ENCODE results near the gene AHRR. TPM values are rescaled to one million over a fixed set of nuclear protein-coding genes. Genes with fewer than 3 reads are reported as not detected.

Gene AHRR
- total and polyA plus RNA-seq, 9 of the 15 experiments (the other 6 are each of a cell fraction or from before 2014, with no cell fraction given): 0.06 to 1.6 (median 0.75) TPM; not detected in 1

DNA sequence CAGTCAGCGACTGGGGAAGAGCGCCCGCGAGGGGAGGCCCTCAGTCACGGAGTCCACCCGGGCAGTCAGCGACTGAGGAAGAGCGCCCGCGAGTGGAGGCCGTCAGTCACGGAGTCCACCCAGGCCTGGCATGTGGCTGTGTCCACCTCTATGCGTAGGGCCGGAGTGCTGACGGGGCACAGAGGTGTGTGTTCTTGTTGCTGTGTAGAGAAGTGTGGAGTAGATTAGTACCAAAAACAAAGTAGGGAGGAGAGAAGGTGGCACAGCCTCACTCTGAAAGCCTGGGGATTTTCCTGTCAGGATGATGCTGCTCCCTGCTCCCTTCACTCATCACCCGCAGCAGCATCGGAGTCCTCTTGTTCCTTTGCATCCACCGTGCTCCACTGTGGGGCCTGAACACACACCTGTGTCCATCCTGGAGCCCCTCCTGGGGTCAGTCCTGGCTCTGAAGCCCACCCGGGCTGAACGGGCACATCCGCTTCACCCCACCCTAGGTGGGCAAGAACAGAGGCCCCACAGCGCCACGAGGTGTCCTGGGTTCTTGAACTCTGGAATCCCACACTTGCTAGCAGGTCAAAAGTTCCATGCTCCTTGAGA, 37.9 kb downstream of the AHRR start:
- no peaks in the 10 kb centered on the region for H3K79me2 ChIP-seq (ENCODE audit: control insufficient read depth, insufficient read depth, low read length)
- H3K9me3 ChIP-seq (replicated peaks; ENCODE audit: control insufficient read depth, insufficient read depth, low read depth, low read length): no peaks in the 10 kb centered on the region
- POLR2A ChIA-PET: no interaction called here
- in situ Hi-C loops (cut with MboI): no loop called here
- DNase-seq (ENCODE audit: extremely low read depth in 1 of 4, low spot score in 3 of 4): peak in 2 of 4 experiments; percentile 7 to 8
- no peaks in the 10 kb centered on the region for H3K36me3 ChIP-seq (ENCODE audit: control insufficient read depth, insufficient read depth, low read length)
- peaks cover 4 to 20% of the 10 kb centered on the region in 2 experiments; a peak in 3 of 5 replicates for H3K27me3 ChIP-seq (ENCODE audit: control insufficient read depth in 2 of 2, insufficient read depth in 2 of 2, low read length in 2 of 2)
- H4K20me1 ChIP-seq (replicated peaks; ENCODE audit: control insufficient read depth, insufficient read depth, low read length): no peaks in the 10 kb centered on the region
- H3K27ac ChIP-seq (ENCODE audit: extremely low read depth, low read depth, low read length): no peak overlapping the region
- H3K9me1 ChIP-seq (ENCODE audit: control insufficient read depth, insufficient read depth, low read length): no peaks in the 10 kb centered on the region
- BruUV-seq (replicated peaks): no TSS peak
- no peak overlapping the region for H3K9ac ChIP-seq (ENCODE audit: insufficient read depth in 1 of 2, low read depth in 2 of 2, low read length in 2 of 2)
- peaks cover 0 to under 1% of the 10 kb centered on the region in 2 experiments; a peak in 1 of 5 replicates for H3K4me1 ChIP-seq (replicated peaks in 1 of 2; ENCODE audit: control insufficient read depth in 2 of 2, insufficient read depth in 2 of 2, low read length in 2 of 2)
- WGBS (ENCODE audit: insufficient coverage, low coverage, missing lambda C conversion rate): 28% methylated on average over 12 of the region's 23 CpGs
- no peak overlapping the region for H3K4me2 ChIP-seq (ENCODE audit: insufficient read depth, low read length)
- H2AFZ ChIP-seq (ENCODE audit: low read depth, low read length): no peak overlapping the region
- H3K4me3 ChIP-seq: no peak overlapping the region
- TF ChIP-seq BCOR (IDR thresholded peaks at IDR 0.05) (no peak), ZNF274 (IDR thresholded peaks at IDR 0.05; ENCODE audit: borderline replicate concordance, low read depth, low read length) (no peak), ZFPM2 (CRISPR knock-in tag; IDR thresholded peaks at IDR 0.05) (no peak), YBX1 (IDR thresholded peaks at IDR 0.05) (no peak)
- CTCF ChIA-PET (ENCODE audit: low intra/inter-chr PET ratio): no interaction called here
- ATAC-seq: no peak
- no peak for FAIRE-seq
- intact Hi-C loops (cut with micrococcal nuclease): no loop called here

GRCh38 chr5:360257-361027, 38.9 kb downstream of the AHRR start:
- Histone ChIP-seq H3K36me3 (ENCODE audit: control insufficient read depth, insufficient read depth, low read length) (no peaks in the 10 kb centered on the region), H3K4me1 (replicated peaks in 1 of 2; ENCODE audit: control insufficient read depth in 2 of 2, insufficient read depth in 2 of 2, low read length in 2 of 2) (no peaks in the 10 kb centered on the region), H3K4me3 (no peak overlapping the region), H4K20me1 (replicated peaks; ENCODE audit: control insufficient read depth, insufficient read depth, low read length) (no peaks in the 10 kb centered on the region), H3K9me1 (ENCODE audit: control insufficient read depth, insufficient read depth, low read length) (no peaks in the 10 kb centered on the region), H3K9ac (ENCODE audit: insufficient read depth in 1 of 2, low read depth in 2 of 2, low read length in 2 of 2) (no peak overlapping the region; a peak in 1 of 4 replicates), H2AFZ (ENCODE audit: low read depth, low read length) (no peak overlapping the region), H3K9me3 (replicated peaks; ENCODE audit: control insufficient read depth, insufficient read depth, low read depth, low read length) (no peaks in the 10 kb centered on the region), H3K79me2 (ENCODE audit: control insufficient read depth, insufficient read depth, low read length) (no peaks in the 10 kb centered on the region), H3K4me2 (ENCODE audit: insufficient read depth, low read length) (no peak overlapping the region), H3K27ac (ENCODE audit: extremely low read depth, low read depth, low read length) (no peak overlapping the region), H3K27me3 (ENCODE audit: control insufficient read depth in 2 of 2, insufficient read depth in 2 of 2, low read length in 2 of 2) (peaks cover 4 to 9% of the 10 kb centered on the region in 2 experiments; a peak in 3 of 5 replicates)
- no TSS peak for BruUV-seq (replicated peaks)
- no peak for FAIRE-seq
- in situ Hi-C loops (cut with MboI): no loop called here
- ATAC-seq: no peak
- CTCF ChIA-PET (ENCODE audit: low intra/inter-chr PET ratio): no interaction called here
- POLR2A ChIA-PET: interaction anchor here (0.6 kb wide), 1 partner anchor 45 kb away, joined by 3 read pairs; no protein-coding TSS in a partner anchor
- 3% methylated on average over 14 of the region's 14 CpGs for WGBS (ENCODE audit: insufficient coverage, low coverage, missing lambda C conversion rate)
- intact Hi-C loops (cut with micrococcal nuclease): no loop called here
- peak in 2 of 4 experiments; percentile 6 to 7 for DNase-seq (ENCODE audit: extremely low read depth in 1 of 4, low spot score in 3 of 4)
- no peak for TF ChIP-seq TRIM25 (IDR thresholded peaks at IDR 0.05; ENCODE audit: borderline replicate concordance)
- TF ChIP-seq, protein P1, sequence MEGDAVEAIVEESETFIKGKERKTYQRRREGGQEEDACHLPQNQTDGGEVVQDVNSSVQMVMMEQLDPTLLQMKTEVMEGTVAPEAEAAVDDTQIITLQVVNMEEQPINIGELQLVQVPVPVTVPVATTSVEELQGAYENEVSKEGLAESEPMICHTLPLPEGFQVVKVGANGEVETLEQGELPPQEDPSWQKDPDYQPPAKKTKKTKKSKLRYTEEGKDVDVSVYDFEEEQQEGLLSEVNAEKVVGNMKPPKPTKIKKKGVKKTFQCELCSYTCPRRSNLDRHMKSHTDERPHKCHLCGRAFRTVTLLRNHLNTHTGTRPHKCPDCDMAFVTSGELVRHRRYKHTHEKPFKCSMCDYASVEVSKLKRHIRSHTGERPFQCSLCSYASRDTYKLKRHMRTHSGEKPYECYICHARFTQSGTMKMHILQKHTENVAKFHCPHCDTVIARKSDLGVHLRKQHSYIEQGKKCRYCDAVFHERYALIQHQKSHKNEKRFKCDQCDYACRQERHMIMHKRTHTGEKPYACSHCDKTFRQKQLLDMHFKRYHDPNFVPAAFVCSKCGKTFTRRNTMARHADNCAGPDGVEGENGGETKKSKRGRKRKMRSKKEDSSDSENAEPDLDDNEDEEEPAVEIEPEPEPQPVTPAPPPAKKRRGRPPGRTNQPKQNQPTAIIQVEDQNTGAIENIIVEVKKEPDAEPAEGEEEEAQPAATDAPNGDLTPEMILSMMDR (IDR thresholded peaks at IDR 0.05 in 2 of 3, conservative IDR thresholded peaks at IDR 0.05 in 1 of 3; ENCODE audit: insufficient read depth in 2 of 3, low read depth in 1 of 3, low read length in 3 of 3): no peak
- TF ChIP-seq HNRNPH1 (optimal IDR thresholded peaks at IDR 0.05; ENCODE audit: low read depth, low read length): no peak
- TF ChIP-seq BHLHE40 (IDR thresholded peaks at IDR 0.05; ENCODE audit: low read length): no peak
- TF ChIP-seq BRCA1 (IDR thresholded peaks at IDR 0.05): no peak
- TF ChIP-seq BRCA1 (CRISPR knock-in tag; IDR thresholded peaks at IDR 0.05): no peak
- no peak for TF ChIP-seq GTF2F1 (IDR thresholded peaks at IDR 0.05; ENCODE audit: low read depth, low read length)
- no peak for TF ChIP-seq FOXK2 (conservative IDR thresholded peaks at IDR 0.05 in 1 of 2, IDR thresholded peaks at IDR 0.05 in 1 of 2; ENCODE audit: low read depth in 2 of 2)
